Measurements from ENCODE around the gene ERC2. TPM values are rescaled to one million over a fixed set of nuclear protein-coding genes. Genes with fewer than 3 reads are reported as not detected.

The ERC2 gene
- total RNA-seq, 2 donors from 2014 or later: 0.14 TPM; not detected in 1

DNA sequence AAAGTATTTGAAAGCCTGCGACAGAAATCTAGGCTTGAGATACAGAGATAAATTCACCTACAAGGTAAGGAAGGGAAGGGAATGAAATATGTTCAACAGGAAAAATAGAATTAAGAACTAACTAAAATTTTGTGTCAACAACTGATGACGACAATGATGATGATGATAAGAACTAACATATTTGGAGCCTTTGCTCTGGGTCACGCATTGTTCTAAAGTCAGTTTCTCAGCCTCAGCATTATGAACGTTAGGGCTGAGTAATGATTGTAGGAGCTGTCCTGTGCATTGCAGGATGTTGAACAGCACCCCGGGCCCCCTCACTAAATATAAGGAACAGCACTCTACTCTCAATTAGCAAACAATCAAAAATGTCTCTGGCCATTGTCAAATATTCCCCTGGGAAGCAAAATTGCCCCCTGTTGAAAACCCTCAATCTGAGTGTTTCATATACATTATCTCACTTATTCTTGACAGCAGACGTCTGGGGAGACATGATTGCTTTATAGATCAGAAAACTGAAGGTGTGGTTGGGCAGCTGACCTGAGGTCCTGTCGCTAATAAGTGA, 88.5 kb downstream of the ERC2 start:
- DNase-seq (no peak), ATAC-seq (no peak)
- intact Hi-C loops (cut with DNase I, micrococcal nuclease): no loop called here

GRCh38 chr3:56375654-56376053, 92.6 kb downstream of the ERC2 start:
- intact Hi-C loops (cut with DNase I, micrococcal nuclease): no loop called here
- no peak for ATAC-seq
- DNase-seq: no peak

DNA sequence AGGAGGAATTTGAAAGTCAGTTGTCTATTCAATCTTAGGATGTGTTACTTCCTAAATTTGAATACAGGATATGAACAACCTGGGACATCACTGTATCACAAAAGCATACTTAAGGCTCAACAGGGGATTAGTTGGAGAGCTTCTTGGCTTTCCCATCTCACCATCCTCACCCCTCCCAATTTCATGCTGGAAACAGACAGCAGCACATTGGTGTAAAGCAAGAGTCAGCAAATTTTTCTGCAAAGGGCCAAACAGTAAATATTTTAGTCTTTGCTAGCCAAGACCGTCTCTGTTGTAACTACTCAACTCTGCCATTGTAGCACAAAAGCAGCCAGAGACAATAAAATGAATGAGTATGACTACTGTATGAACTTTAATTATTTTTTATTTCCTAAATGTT, 94.9 kb downstream of the ERC2 start:
- intact Hi-C loops (cut with DNase I, micrococcal nuclease): no loop called here
- no peak for ATAC-seq
- no peak for DNase-seq

DNA sequence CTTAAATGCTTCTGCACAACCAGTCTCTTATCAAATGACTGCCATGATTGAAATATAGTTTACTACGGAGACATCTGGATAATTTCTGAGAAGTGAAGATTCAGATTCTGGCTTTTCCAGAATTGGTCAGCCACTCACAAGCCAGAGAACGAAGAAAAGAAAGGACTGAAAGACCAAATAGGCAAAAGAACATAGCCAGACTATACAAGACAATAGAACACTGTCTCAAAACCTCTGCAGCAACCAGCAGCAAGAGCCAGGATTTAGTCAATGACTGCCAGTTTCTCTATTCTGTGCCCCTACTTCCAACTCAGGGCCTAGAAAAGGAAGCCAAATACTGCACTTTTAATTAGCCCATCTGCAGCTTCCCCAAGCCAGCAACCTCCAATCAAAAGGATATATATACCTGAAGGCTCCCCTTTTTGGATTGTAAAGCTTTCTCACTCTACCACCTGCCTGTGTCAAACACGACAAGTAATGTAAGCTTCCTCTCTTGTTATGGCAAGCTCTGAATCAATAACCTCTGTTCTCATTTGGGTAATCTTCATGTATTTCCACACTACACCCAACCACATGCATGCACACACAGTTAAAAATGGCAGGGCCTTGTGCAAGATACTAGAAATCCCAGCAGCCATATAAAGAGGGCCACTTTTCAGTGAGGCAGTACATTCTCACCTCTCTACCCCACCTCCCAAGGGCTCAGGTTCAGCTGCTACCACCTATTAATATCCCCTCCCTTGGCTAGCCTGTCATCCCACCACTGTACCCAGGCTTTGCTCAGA, 97.1 kb downstream of the ERC2 start:
- intact Hi-C loops (cut with DNase I, micrococcal nuclease): no loop called here
- DNase-seq (no peak), ATAC-seq (no peak)

GRCh38 chr3:56369914-56370313, 98.4 kb downstream of the ERC2 start:
- no peak for DNase-seq
- ATAC-seq: no peak
- intact Hi-C loops (cut with DNase I, micrococcal nuclease): no loop called here

GRCh38 chr3:56368846-56369245, 99.4 kb downstream of the ERC2 start:
- no peak for ATAC-seq
- no peak for DNase-seq
- intact Hi-C loops (cut with DNase I, micrococcal nuclease): no loop called here

- ATAC-seq (no peak), DNase-seq (no peak)
- intact Hi-C loops (cut with DNase I, micrococcal nuclease): no loop called here
These were observed 101.6 kb downstream of the ERC2 start for GRCh38 chr3:56366641-56367162.

DNA sequence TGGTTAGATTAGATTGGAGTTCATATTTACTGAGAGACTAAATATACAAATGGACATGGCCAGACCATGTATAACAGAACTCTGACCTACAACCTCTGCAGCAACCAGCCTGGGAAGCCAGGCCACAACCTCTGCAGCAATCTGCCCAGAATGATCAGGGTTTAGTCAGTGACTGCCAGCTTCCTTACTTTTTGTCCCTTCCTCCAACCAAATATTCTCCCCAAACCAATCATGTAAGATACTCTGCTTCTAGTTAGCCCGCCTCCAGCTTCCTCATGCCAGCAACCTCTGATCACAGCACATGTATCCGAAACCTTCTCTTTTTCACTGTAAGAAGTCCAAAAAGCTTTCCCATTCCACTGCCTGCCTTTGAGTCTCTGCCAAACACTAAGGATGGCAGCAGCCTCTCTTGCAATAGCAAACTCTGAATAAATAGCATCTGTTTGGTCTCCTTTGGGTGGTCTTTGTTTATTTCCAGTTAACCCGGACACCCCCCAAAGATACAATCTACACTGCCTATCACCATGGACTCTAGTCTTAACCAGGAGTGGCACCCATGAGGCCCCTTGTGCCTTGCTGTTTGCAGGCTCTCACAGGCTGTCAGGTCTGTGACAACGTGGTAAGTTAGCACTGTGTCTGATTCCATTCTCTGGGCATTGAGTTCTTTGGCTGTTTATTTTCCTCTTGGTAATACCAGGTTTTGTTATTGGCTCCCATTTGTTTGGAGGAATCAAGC, 102.2 kb downstream of the ERC2 start:
- no peak for DNase-seq
- intact Hi-C loops (cut with DNase I, micrococcal nuclease): no loop called here
- ATAC-seq: no peak

DNA sequence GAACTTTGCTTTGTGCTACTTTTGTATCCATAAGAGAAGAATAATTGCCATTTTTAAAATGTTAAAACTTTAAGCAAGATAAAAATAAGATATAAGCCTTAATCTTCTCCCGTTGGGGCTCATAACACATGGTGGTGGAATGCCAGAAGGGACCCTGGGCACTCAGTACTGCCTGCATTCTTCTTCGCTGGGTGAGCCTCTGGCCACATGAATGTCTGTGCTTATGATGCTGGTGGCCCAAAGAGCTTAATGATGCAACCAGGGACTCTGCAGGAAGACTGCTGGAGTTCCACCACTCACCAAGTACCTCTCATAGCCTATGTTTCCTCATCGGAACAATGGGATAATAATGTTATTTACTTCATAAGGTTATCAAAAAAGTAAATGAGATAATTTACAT, 103.6 kb downstream of the ERC2 start:
- DNase-seq (no peak), ATAC-seq (no peak)
- intact Hi-C loops (cut with DNase I, micrococcal nuclease): no loop called here

- intact Hi-C loops (cut with DNase I, micrococcal nuclease): no loop called here
- DNase-seq: no peak
- no peak for ATAC-seq
These were observed 104.5 kb downstream of the ERC2 start for GRCh38 chr3:56363720-56364119.

DNA sequence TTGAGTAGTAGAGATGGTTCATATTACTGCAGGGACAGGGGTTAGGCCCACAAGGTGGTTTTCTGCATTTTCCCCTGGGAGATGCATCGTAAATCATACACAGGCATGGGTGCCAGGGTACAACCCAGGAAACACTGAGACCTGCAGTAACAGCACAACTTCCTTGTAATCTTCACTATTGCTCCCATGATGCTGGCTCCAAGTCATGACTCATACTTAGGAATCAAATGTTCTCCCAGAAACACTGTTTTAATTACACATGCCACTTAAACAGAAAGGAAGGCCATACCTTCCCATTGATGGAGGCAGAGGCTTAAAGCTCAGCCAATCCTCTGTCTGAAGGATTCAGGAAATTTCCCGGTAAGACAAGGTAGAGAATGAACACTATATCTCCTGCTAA, 106.5 kb downstream of the ERC2 start:
- no peak for ATAC-seq
- DNase-seq: no peak
- intact Hi-C loops (cut with DNase I, micrococcal nuclease): no loop called here

- ATAC-seq: peak; percentile 53
- intact Hi-C loops (cut with DNase I, micrococcal nuclease): no loop called here
These were observed 111.0 kb downstream of the ERC2 start for GRCh38 chr3:56357266-56357665.

DNA sequence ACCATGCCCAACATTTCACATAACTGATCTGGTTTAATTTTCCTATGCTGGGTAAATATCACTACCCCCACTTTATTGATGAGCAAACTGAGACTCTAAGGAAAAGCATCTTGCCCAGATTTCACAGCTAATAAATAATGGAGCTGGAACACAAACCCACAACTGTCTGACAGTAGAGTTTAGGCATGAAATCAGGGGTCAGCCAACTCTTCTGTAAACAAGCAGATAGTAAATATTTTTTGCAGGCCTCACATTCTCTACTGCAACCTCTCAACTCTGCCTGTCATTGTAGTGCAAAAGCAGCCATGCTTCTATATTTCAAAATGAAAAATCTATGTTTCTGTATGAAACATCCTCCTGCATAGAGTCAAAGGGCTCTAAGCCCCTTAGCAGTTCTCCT, 111.5 kb downstream of the ERC2 start:
- intact Hi-C loops (cut with DNase I, micrococcal nuclease): no loop called here
- DNase-seq: no peak
- no peak for ATAC-seq

More at GRCh38 chr3:56357266-56357665, 111.0 kb downstream of the ERC2 start:
- DNase-seq: no peak

DNA sequence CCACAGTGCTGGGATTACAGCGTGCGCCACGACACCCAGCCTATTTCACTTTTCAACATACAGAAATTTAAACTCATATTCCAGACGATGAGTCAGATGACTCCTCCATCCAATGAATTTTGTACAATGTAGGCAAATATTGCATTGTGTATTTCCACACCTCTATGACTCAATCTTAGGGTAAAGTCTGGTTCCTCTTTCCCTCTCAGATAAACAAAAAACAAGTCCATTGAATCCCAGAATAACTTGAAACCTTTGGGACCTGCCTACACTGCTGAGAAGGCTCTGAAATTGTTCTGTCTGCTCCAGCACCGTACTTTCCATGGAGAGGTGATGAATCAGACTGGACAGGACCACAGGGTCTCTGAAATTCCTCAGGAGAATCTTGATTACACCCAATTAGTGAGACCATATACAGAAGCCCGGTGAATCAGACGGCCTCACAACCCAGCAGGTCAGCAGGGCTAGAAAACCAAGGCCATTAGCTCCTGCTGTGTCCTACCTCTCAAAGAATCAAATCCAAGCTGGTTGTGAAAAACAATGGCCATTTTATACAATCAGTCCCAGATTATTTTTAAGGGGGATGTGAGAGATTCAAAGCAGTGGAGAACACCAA, 112.6 kb downstream of the ERC2 start:
- DNase-seq: no peak
- intact Hi-C loops (cut with DNase I, micrococcal nuclease): no loop called here

DNA sequence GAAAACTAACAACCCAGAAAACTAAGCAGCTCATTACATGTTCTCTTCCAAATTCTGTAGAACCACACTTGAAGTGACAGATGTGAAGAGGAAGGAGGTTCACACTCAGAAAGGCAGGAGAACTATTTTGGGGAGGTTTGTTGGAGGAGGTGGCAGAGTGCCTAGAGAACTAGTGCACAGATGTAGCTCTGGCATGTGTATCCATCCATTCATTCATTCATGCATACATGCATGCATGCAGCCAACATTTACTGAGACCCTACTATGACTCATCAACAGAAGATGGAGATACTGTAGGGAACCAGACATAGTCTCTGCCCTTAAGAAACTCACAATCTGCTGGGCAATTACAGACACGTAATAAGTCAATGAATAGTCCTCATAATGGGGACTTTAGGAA, 116.7 kb downstream of the ERC2 start:
- intact Hi-C loops (cut with DNase I, micrococcal nuclease): no loop called here
- DNase-seq (no peak), ATAC-seq (no peak)

More for the DNA sequence above, 112.6 kb downstream of the ERC2 start:
- ATAC-seq: no peak

DNA sequence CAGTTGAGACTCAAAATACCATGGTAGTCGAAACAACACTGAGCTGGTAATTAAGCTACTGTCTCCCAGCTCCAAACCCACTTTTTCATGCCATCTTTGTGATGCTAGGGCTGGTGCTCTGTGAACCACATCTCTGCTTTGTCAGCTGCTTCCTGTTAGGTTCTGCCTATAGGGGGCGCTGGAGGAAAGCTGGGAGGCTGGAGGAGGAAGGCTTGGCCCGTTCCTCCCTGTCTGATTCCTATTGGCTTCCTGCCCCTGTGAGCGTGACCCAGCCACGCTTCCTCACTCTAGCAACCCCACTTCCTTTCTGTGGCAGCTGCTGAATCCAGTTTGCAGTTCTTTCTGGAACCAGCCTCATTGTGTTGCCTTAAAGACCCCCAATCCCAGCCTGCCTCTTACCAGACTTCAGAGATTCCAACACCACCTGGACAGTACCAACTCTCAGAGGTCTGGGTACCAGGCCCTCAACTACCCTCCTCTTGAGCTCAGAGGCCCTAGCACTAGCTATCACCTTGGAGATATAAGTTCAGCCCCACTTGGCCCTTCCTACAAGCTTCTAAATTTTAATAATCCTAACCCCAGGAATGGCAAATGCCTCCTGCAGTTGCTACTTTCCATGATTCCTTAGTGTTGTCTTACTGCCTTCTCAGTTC, 120.9 kb downstream of the ERC2 start:
- ATAC-seq: no peak
- intact Hi-C loops (cut with DNase I, micrococcal nuclease): no loop called here
- peak in 1 of 2 donors; percentile 10 for DNase-seq

GRCh38 chr3:56342475-56342874, 125.8 kb downstream of the ERC2 start:
- ATAC-seq (no peak), DNase-seq (no peak)
- intact Hi-C loops (cut with DNase I, micrococcal nuclease): no loop called here

GRCh38 chr3:56339671-56340070, 128.6 kb downstream of the ERC2 start:
- ATAC-seq: no peak
- intact Hi-C loops (cut with DNase I, micrococcal nuclease): no loop called here
- DNase-seq: no peak

- ATAC-seq (no peak), DNase-seq (no peak)
These were observed 129.0 kb downstream of the ERC2 start for GRCh38 chr3:56339244-56339643.

More at GRCh38 chr3:56339244-56339643, 129.0 kb downstream of the ERC2 start:
- intact Hi-C loops (cut with DNase I, micrococcal nuclease): no loop called here
